HL-60/S4 treated with phorbol 12-myristate 13-acetate at 8.2 ng/mL for 4 days and 3 days (cell line): ENCODE measurements around the gene SUCNR1.

Experiments used
- in situ Hi-C: fragments of 300-500 bp; cut with MboI; formaldehyde crosslinking; loops from 2 replicates; pipeline ENCODE4 v1.15.0; 2022; ENCODE audit warnings: low sequenced_read_pairs

The SUCNR1 gene

DNA sequence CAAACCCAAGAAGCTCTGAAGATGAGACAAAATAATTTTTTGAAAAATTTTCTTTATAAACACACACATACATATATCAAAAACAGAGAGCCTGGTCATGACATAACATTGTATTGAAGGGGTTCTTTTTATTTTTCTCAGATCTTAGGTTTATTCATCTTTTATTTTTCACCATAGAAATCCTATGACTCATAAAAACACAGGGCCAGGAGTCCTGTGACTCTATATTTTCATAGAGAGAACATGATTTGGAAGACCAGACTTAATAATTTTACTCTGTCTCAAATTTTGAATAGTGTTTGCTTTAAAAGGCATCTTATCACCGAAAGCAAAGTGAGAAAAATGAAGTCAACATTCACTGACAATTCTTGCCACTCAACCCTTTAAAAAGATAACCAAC, 57.7 kb downstream of the SUCNR1 start:
- in situ Hi-C loops, result no loop called here

- in situ Hi-C loops, result no loop called here
Measured at GRCh38 chr3:151933234-151933853, 59.9 kb downstream of the SUCNR1 start.
